Ishikawa (cell line): ENCODE measurements around the gene BMPER.

Experiments
- CREB1 ChIP-seq: IDR thresholded peaks from 2 replicates; pipeline ENCODE4 v1.6.1; 2012; ENCODE audit warnings: low read depth
- EP300 ChIP-seq: IDR thresholded peaks from 2 replicates; pipeline ENCODE4 v1.6.1; 2012; ENCODE audit warnings: borderline replicate concordance
- MAX ChIP-seq: IDR thresholded peaks from 2 replicates; pipeline ENCODE4 v1.6.1; 2012
- NFIC ChIP-seq: IDR thresholded peaks from 2 replicates; pipeline ENCODE4 v1.6.1; 2012
- USF1 ChIP-seq: IDR thresholded peaks from 2 replicates; pipeline ENCODE4 v1.6.1; 2012

GRCh38 chr7:34069676-34070075, 164.3 kb downstream of the BMPER start:
- TF ChIP-seq EP300 (no peak), MAX (no peak), USF1 (no peak), NFIC (no peak), CREB1 (no peak)
